Muscle layer of colon (tissue), 2 donors: ENCODE measurements around the gene ID2.

Experiments used
- H3K27ac ChIP-seq: one replicate; pipeline ENCODE4 v1.7.0; 2013; ENCODE audit warnings: low read depth, mild to moderate bottlenecking, low read length, moderate library complexity
- H3K27me3 ChIP-seq, 2 donors: one replicate each; pipeline ENCODE4 v1.7.0; 2013; ENCODE audit warnings: low read length in 2 of 2, mild to moderate bottlenecking in 2 of 2; ENCODE audit not compliant: insufficient read depth in 2 of 2, control insufficient read depth in 1 of 2
- H3K36me3 ChIP-seq: one replicate; pipeline ENCODE4 v1.7.0; 2013; ENCODE audit warnings: mild to moderate bottlenecking, low read length; ENCODE audit not compliant: insufficient read depth
- H3K4me1 ChIP-seq: one replicate; pipeline ENCODE4 v1.7.0; 2013; ENCODE audit warnings: mild to moderate bottlenecking, low read length; ENCODE audit not compliant: insufficient read depth
- H3K4me3 ChIP-seq, 2 donors: one replicate each; pipeline ENCODE4 v1.7.0; 2013; ENCODE audit warnings: low read length in 2 of 2, low read depth in 1 of 2, mild to moderate bottlenecking in 1 of 2, moderate library complexity in 1 of 2
- H3K9ac ChIP-seq: one replicate; pipeline ENCODE4 v1.7.0; 2013; ENCODE audit warnings: low read length
- H3K9me3 ChIP-seq: one replicate; pipeline ENCODE4 v1.7.0; 2013; ENCODE audit warnings: mild to moderate bottlenecking, low read length
- donor health status: abdominal sarcoma.
- donor health status: Adenocarcinoma of cecum.

ID2 gene

DNA sequence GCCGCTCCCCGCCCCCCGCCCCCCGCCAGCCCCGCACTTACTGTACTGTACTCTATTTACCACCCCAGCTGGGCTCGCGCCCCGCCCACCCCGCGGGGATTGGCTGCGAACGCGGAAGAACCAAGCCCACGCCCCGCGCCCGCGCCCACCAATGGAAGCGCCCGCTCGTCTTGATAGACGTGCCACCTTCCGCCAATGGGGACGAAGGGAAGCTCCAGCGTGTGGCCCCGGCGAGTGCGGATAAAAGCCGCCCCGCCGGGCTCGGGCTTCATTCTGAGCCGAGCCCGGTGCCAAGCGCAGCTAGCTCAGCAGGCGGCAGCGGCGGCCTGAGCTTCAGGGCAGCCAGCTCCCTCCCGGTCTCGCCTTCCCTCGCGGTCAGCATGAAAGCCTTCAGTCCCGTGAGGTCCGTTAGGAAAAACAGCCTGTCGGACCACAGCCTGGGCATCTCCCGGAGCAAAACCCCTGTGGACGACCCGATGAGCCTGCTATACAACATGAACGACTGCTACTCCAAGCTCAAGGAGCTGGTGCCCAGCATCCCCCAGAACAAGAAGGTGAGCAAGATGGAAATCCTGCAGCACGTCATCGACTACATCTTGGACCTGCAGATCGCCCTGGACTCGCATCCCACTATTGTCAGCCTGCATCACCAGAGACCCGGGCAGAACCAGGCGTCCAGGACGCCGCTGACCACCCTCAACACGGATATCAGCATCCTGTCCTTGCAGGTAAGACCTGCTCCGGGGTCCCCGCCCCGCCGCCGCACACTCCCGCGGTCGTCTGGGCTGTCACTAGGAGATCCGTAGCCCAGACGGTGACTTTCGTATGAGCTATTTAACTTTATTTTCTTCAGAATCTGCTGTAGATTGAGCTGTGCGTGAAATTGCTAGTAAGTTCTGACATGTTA, at the start of gene ID2:
ID2 (plus strand) TSS at position 271 of the 907 bp plus-strand sequence; CDS start at position 381, 110 bp downstream.
- no peaks in the 10 kb centered on the region for H3K9me3 ChIP-seq
- peak within 1 kb of the TSS; percentile 91 to 98 for H3K4me3 ChIP-seq
- H3K27ac ChIP-seq = peak within 1 kb of the TSS; percentile 95
- peak within 1 kb of the TSS; percentile 86 for H3K9ac ChIP-seq
- no peaks in the 10 kb centered on the region for H3K36me3 ChIP-seq
- H3K27me3 ChIP-seq = no peaks in the 10 kb centered on the region
- H3K4me1 ChIP-seq = peaks cover 19% of the 10 kb centered on the region

DNA sequence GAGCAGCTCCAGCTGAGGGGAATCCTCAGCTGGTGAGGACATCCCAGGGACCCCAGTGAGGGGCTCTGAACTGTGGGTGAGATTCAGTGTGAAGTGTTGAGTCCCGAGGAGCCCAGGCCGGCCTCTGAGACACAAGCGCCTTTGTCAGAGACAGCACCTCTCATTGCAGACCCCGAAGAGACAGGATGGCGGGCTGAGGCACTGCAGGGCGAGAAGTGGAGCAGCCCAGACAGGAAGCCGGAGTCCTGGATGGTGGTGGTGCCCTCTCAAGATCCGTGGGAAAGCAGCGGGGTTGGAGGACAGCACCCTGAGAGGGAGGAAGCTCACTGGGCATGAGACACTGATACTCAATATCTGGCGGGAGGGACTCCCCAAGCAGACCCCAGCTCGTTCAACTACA, 49.1 kb upstream of the ID2 start:
- Histone ChIP-seq H3K9ac (no peak overlapping the region), H3K27ac (no peak overlapping the region), H3K36me3 (no peaks in the 10 kb centered on the region), H3K27me3 (no peaks in the 10 kb centered on the region), H3K4me1 (peaks cover 10% of the 10 kb centered on the region), H3K9me3 (no peaks in the 10 kb centered on the region), H3K4me3 (no peak overlapping the region)

- Histone ChIP-seq H3K36me3 (no peaks in the 10 kb centered on the region), H3K27ac (no peak overlapping the region), H3K9ac (no peak overlapping the region), H3K4me3 (no peak overlapping the region), H3K27me3 (no peaks in the 10 kb centered on the region), H3K9me3 (no peaks in the 10 kb centered on the region), H3K4me1 (peaks cover 10% of the 10 kb centered on the region)
Observed at GRCh38 chr2:8633186-8633734, 48.6 kb upstream of the ID2 start.

GRCh38 chr2:8633735-8634313, 48.0 kb upstream of the ID2 start:
- Histone ChIP-seq H3K4me3 (no peak overlapping the region), H3K27me3 (no peaks in the 10 kb centered on the region), H3K9ac (no peak overlapping the region), H3K27ac (no peak overlapping the region), H3K9me3 (no peaks in the 10 kb centered on the region), H3K4me1 (peaks cover 10% of the 10 kb centered on the region), H3K36me3 (no peaks in the 10 kb centered on the region)

DNA sequence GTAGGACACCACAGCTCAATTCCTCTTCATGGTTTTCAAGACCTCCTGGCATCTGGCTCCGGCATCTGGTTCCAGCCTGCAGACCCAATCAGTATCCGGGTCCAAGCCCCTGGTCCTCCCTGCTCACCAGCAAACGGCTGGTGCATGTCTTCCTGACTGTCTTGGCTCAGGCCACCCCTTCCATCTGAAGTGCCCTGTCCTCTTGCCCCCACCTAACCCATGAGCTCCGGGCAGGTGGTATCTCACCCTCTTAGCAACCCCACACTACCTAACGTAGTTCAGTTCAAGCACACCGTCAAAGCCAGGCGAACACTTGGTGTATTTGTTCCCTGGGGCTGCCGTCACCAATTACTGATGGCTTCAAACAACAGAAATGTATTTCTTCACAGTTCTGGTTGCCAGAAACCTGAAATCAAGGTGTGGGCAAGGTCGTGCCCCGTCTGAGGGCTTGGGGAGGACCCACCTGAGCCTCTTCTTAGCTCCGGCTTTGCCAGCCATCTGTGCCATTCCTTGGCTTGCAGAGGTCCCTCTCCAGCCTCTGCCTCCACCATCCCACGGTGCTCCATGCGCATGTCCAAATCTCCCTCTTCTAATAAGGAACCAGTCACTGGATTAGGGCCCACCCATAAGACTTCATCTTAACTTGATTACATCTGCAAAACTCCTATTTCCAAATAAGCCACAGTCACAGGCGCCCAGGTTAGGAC, 47.2 kb upstream of the ID2 start:
- Histone ChIP-seq H3K27ac (no peak overlapping the region), H3K36me3 (no peaks in the 10 kb centered on the region)

DNA sequence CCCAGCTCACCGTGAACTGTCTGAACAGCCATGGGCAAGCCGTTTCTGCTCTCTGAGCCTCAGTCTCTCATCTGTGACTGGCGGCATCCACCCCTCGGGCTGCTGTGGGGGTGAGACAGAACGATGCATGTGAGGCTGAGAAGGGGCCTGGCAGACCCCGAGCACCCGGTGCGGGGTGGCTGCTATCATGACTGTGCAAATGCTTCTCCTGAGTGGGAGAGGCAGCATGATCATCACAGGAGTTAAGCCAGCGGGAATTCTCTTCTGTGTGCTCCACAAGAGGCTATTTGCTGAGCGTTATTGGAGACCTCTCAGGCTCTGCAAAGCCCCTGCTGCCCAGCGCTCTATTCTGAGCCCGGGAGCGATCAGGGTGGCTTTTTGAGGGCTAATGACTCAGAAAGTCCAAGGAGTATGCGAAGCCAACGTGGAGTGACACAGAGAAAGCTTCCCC, 45.8 kb upstream of the ID2 start:
- Histone ChIP-seq H3K4me3 (no peak overlapping the region), H3K27me3 (no peaks in the 10 kb centered on the region), H3K36me3 (no peaks in the 10 kb centered on the region), H3K9ac (no peak overlapping the region), H3K9me3 (no peaks in the 10 kb centered on the region), H3K4me1 (peaks cover 10% of the 10 kb centered on the region), H3K27ac (no peak overlapping the region)

More for the DNA sequence above, 47.2 kb upstream of the ID2 start:
- Histone ChIP-seq H3K9me3 (no peaks in the 10 kb centered on the region), H3K4me3 (no peak overlapping the region), H3K4me1 (peaks cover 10% of the 10 kb centered on the region), H3K27me3 (no peaks in the 10 kb centered on the region), H3K9ac (no peak overlapping the region)

DNA sequence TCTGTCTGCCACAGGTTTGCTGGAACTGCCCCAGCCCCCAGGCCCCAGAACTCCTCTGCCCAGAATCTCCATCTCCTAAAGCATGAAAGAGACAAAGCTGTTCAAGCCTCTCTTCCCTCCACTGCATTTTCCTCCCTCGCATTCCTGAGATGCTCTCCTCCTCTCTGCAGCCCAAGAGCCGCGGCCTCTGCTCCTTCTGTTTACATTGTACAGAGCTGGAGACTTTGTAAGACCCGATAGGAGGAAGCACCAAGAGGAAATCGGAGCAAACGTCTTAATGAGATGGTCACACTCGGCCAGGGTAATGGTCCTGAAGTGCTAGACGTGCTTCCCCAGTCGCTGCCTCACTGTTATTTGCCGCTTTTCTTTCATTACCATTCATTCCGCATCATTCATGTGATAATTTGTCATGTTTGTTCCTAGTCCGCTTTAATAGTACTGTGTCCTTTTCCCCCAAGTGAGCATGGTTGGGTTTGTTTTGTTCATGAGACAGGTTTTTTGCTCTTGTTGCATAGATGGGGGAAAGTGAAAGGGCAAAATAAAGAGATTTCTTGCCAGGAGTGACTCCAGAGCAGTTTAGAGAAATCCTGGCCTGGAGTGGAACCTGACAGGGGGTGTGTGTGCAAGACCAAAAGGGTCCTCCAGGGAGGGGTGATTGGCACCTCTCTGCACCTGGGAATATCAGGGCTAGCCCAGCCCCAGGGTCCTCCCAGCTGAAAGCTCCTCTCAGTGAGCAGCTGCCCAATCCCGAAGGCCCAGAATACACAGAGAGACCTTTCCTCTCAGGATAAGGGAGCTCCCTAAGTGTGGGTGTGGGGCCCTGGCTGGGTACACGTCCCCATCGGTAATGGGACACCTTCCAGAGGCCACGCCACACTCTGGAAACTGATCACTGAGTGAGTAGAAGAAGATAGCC, 44.9 kb upstream of the ID2 start:
- Histone ChIP-seq H3K27ac (no peak overlapping the region), H3K4me1 (peaks cover 10% of the 10 kb centered on the region), H3K9me3 (no peaks in the 10 kb centered on the region), H3K36me3 (no peaks in the 10 kb centered on the region), H3K9ac (no peak overlapping the region), H3K27me3 (no peaks in the 10 kb centered on the region), H3K4me3 (no peak overlapping the region)

- Histone ChIP-seq H3K9me3 (no peaks in the 10 kb centered on the region), H3K9ac (no peak overlapping the region), H3K4me3 (no peak overlapping the region), H3K27ac (no peak overlapping the region), H3K36me3 (no peaks in the 10 kb centered on the region), H3K27me3 (no peaks in the 10 kb centered on the region), H3K4me1 (peaks cover 22% of the 10 kb centered on the region)
Observed at GRCh38 chr2:8638327-8638726, 43.5 kb upstream of the ID2 start.

GRCh38 chr2:8639122-8639635, 42.7 kb upstream of the ID2 start:
- Histone ChIP-seq H3K36me3 (no peaks in the 10 kb centered on the region), H3K27me3 (no peaks in the 10 kb centered on the region), H3K9me3 (no peaks in the 10 kb centered on the region), H3K27ac (no peak overlapping the region), H3K4me1 (peaks cover 22% of the 10 kb centered on the region), H3K9ac (no peak overlapping the region), H3K4me3 (no peak overlapping the region)

GRCh38 chr2:8640498-8640897, 41.4 kb upstream of the ID2 start:
- Histone ChIP-seq H3K36me3 (no peaks in the 10 kb centered on the region), H3K27me3 (no peaks in the 10 kb centered on the region), H3K4me1 (peaks cover 22% of the 10 kb centered on the region)

More at GRCh38 chr2:8640498-8640897, 41.4 kb upstream of the ID2 start:
- H3K9ac ChIP-seq = no peak overlapping the region
- H3K27ac ChIP-seq = no peak overlapping the region
- H3K9me3 ChIP-seq = no peaks in the 10 kb centered on the region
- H3K4me3 ChIP-seq = no peak overlapping the region
